ENCODE results near the gene PTPN9.

The PTPN9 gene

DNA sequence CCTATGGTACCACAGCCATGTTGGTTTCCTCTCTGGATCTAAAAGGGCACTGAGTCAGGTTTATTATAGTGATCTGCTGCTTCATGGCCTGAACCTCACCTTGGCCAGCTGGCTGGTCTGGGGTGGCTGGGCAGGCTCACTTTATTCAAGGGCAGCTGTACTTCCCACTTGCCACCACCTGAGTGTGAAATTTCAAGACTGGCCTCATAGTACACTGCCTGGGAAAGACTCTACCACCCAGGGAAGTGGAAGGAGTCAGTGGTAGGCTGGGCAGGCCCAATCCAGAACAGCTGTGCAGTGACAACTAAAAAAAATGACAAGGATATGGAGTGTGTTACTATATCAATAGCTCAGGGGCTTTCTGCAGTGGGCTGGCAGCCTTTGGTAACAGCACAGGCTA lies 37.7 kb upstream of the PTPN9 start:
- Mint-ChIP-seq H3K4me3 (no peak overlapping the region), H3K27me3 (ENCODE audit: low read depth) (no peaks in the 10 kb centered on the region), H3K36me3 (ENCODE audit: low read depth) (peaks cover 55% of the 10 kb centered on the region), H3K4me1 (peaks cover 23% of the 10 kb centered on the region), H3K9me3 (no peaks in the 10 kb centered on the region), H3K27ac (no peak overlapping the region)
- no peak for TF ChIP-seq CTCF (IDR thresholded peaks at IDR 0.05; ENCODE audit: unreplicated experiment in 3 of 3)

DNA sequence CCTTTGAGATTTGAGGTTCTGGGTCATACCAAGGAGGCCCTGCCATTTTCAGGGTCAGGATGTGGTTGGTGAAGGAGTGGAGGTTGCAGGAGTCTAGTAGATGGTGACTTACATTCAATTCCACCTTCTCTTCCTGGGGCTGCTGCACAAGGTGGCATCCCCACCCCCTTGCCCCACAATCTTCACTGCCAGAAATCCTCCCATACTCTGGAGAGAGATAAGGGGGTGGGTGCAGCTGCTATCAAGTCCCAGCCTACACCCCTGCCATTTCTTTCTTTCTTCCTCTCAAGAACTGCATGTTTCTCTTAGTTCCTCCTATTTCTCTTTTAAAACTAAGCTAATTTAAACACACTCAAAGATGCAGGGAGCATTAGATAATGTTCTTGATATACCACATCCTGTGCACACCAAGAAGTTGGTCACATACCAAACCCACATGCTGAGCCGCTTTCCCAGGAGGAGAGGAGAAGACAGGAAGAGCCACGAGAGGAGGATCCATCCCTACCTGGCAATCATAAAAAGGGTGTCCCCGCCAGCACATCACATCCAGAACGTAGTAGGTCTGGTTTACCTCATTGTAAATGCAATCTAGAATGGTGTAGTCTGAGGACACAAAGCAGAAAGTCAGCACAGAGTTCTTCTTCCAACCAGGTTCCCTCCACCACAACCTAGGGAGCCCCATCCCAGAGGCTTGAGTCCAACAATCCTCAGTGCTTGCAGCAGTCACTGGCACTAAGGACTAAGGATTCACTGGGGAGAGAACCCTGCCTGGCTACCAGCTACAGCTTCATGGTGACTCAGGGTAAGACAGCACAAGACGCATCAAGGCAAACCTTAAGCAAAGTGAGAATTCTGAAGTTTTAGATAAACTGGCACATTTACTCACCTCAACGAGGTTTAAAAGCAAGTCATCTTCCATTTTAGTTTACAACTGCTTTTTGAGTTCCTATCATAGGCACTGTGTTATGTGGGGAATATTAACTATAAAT lies 27.9 kb upstream of the PTPN9 start:
- TF ChIP-seq CTCF (IDR thresholded peaks at IDR 0.05; ENCODE audit: unreplicated experiment in 3 of 3): no peak
- Mint-ChIP-seq H3K36me3 (ENCODE audit: low read depth) (peaks cover 50% of the 10 kb centered on the region), H3K4me3 (no peak overlapping the region), H3K27me3 (ENCODE audit: low read depth) (no peaks in the 10 kb centered on the region), H3K4me1 (no peaks in the 10 kb centered on the region), H3K27ac (no peak overlapping the region), H3K9me3 (no peaks in the 10 kb centered on the region)

DNA sequence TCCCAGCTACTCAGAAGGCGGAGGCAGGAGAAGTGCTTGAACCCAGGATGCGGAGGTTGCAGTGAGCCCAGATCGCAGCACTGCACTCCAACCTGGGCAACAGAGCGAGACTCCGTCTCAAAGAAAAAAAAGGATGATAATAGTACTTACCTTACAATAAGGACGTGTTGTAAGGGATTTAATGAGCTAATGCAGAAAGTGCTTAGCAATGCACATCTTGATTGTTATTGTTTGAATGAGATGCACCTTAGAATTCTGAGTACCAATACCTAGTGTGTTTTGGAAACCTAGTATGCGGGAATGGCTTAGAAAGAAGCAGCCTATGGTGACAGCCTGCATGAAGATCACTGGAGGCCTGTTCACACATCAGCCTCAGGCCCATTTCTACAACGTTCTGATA lies 26.9 kb upstream of the PTPN9 start:
- Mint-ChIP-seq H3K27ac (no peak overlapping the region), H3K4me3 (no peak overlapping the region), H3K4me1 (no peaks in the 10 kb centered on the region), H3K9me3 (no peaks in the 10 kb centered on the region), H3K36me3 (ENCODE audit: low read depth) (peaks cover 51% of the 10 kb centered on the region), H3K27me3 (ENCODE audit: low read depth) (no peaks in the 10 kb centered on the region)
- TF ChIP-seq CTCF (IDR thresholded peaks at IDR 0.05; ENCODE audit: unreplicated experiment in 3 of 3): no peak

DNA sequence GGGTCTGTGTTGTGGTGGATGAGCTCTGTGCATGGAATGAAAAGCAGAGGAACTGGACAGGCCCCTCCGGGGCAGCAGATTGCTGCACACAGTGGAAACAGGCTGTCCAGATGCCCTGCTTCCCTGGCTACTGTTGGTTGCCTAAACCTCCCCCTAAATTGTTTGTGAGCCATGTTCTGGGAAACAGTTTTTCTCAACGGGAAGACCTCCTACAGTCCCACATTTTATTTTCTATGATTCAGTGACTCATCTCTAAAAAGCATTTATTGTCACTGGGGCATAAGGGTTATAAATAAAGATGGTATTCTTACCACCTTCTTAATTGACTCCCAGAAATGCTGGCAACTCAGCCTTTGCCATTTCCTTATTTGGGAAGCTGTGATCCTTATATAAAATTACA lies 20.3 kb upstream of the PTPN9 start:
- no peaks in the 10 kb centered on the region for H3K4me1 Mint-ChIP-seq
- H3K36me3 Mint-ChIP-seq (ENCODE audit: low read depth): peaks cover 50% of the 10 kb centered on the region
- TF ChIP-seq CTCF (IDR thresholded peaks at IDR 0.05; ENCODE audit: unreplicated experiment in 3 of 3): no peak
- H3K27me3 Mint-ChIP-seq (ENCODE audit: low read depth): no peaks in the 10 kb centered on the region
- H3K9me3 Mint-ChIP-seq: no peaks in the 10 kb centered on the region
- H3K27ac Mint-ChIP-seq: no peak overlapping the region
- no peak overlapping the region for H3K4me3 Mint-ChIP-seq

DNA sequence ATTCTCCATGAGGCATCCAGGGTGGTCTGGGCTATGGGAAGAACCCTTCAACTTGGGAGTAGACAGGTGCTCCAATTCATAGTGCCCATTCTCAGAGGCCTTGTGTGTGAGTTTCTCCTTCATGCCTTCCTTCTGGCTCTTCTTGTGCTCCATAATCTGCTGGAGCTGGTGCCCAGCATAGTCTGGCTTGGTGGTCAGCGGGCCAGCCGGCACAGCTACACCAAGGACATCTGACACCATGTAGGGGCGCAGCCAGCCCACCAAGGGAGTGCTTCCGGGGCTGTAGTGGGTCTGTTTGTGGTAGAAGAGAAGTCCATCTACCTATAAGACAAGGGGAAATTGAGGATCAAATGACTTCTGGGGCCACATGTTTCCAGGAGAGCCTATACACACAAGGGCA lies 19.2 kb upstream of the PTPN9 start:
- no peak overlapping the region for H3K4me3 Mint-ChIP-seq

More for the DNA sequence above, 19.2 kb upstream of the PTPN9 start:
- Mint-ChIP-seq H3K36me3 (ENCODE audit: low read depth) (peaks cover 48% of the 10 kb centered on the region), H3K27me3 (ENCODE audit: low read depth) (no peaks in the 10 kb centered on the region), H3K9me3 (no peaks in the 10 kb centered on the region), H3K4me1 (no peaks in the 10 kb centered on the region), H3K27ac (no peak overlapping the region)
- no peak for TF ChIP-seq CTCF (IDR thresholded peaks at IDR 0.05; ENCODE audit: unreplicated experiment in 3 of 3)
